ENCODE data around the gene PSTPIP2. TPM values are rescaled to one million over a fixed set of nuclear protein-coding genes. Genes with fewer than 3 reads are reported as not detected.

Gene PSTPIP2
- total RNA-seq, result 9.9 TPM

GRCh38 chr18:46071653-46072375 is at the start of gene PSTPIP2:
TSS of gene PSTPIP2 (minus strand) at chr18:46072260. CDS start at chr18:46072188, 72 bp downstream.

GRCh38 chr18:46104128-46104911 is 32.3 kb upstream of the PSTPIP2 start, which contains the start of gene HAUS1:
TSS of gene HAUS1 (plus strand) at chr18:46104385. CDS start at chr18:46104412, 27 bp downstream.

GRCh38 chr18:46097801-46098615 is 25.9 kb upstream of the PSTPIP2 start, which contains the start of gene ATP5F1A:
TSS of gene ATP5F1A (minus strand) at chr18:46098296. CDS start at chr18:46098231, 65 bp downstream.

GRCh38 chr18:45967007-45967706 is 104.9 kb downstream of the PSTPIP2 start, which contains the start of gene EPG5:
TSS of gene EPG5 (minus strand) at chr18:45967329. CDS start at chr18:45967239, 90 bp downstream.

Small RNA genes within 50 kb of the gene (small RNA-seq; reads per million reads assigned to genes)
- gene RN7SKP26 (ENCODE audit: low replicate concordance) (not detected), gene RNU6-1278P (ENCODE audit: low replicate concordance) (not detected), gene RNY4P37 (ENCODE audit: low replicate concordance) (not detected)

Other genes starting within 250 kb of the PSTPIP2 start
- 0.41 TPM for gene SIGLEC15, start 246.6 kb downstream of the PSTPIP2 start, total RNA-seq
- 40.3 TPM for gene EPG5, start 104.9 kb downstream of the PSTPIP2 start, total RNA-seq
- 476 TPM for gene ATP5F1A, start 26.0 kb upstream of the PSTPIP2 start, total RNA-seq
- gene HAUS1, start 32.1 kb upstream of the PSTPIP2 start, total RNA-seq, result 22.0 TPM